K562 (cell line): Measurements from ENCODE around the gene BZW1. TPM values are rescaled to one million over a fixed set of nuclear protein-coding genes. Genes with fewer than 3 reads are reported as not detected.

Experiments used
- ATAC-seq: fragments of 200-7000 bp; cut with Tn5 transposase; 3 replicates; pipeline ENCODE4 v1.9.1; 2020; ENCODE audit warnings: moderate library complexity
- BruUV-seq: library from RNA; stranded (reverse); fragments of 400-500 nt; replicated peaks from 2 replicates; lab custom pipeline; 2021; lab: Mats Ljungman, UMichigan
- CTCF ChIA-PET: fragments of 300-600 bp; formaldehyde crosslinking; extraction: SDS; loops from one replicate; lab custom pipeline; 2021; ENCODE audit warnings: low intra/inter-chr PET ratio; lab: Yijun Ruan, JAX
- POLR2A ChIA-PET: fragments of 300-600, 350-650 bp; sonication (Branson Sonifier 250); formaldehyde crosslinking; extraction: SDS; loops from one replicate; lab custom pipeline; 2021; ENCODE audit warnings: antibody characterized with exemption, inconsistent platforms; lab: Yijun Ruan, JAX
- DNase-seq, 4 experiments: peaks; one replicate each; pipeline versions ENCODE4 v3.0.0 to v3.0.0-alpha.2; 2011 to 2018; ENCODE audit warnings: low spot score in 3 of 4, mixed read lengths in 3 of 4; ENCODE audit errors: extremely low read depth in 1 of 4
- FAIRE-seq: peaks from 2 replicates; lab custom pipeline; 2011; peaks lifted over from hg19 to GRCh38; lab: Jason Lieb, UNC
- H2AFZ ChIP-seq: 2 replicates; pipeline ENCODE4 v1.6.0; 2011; ENCODE audit warnings: low read depth, low read length, control low read depth, inconsistent platforms
- H3K27ac ChIP-seq: fragments of 200-600 bp; 3 replicates; pipeline ENCODE4 v1.8.0; 2011; ENCODE audit warnings: low read depth, mild to moderate bottlenecking, control low read depth, inconsistent platforms, low read length, moderate library complexity, mixed read lengths; ENCODE audit errors: extremely low read depth
- H3K27me3 ChIP-seq, 2 experiments: fragments of 300-600 bp in 1 of 2; 2 replicates in 1 of 2; 3 replicates in 1 of 2; pipeline versions ENCODE4 v1.6.0 to v1.8.0; 2011; ENCODE audit warnings: inconsistent platforms in 2 of 2, low read length in 2 of 2, mild to moderate bottlenecking in 1 of 2, mixed read lengths in 1 of 2, moderate library complexity in 1 of 2; ENCODE audit not compliant: control insufficient read depth in 2 of 2, insufficient read depth in 2 of 2
- H3K36me3 ChIP-seq: fragments of 300-600 bp; 3 replicates; pipeline ENCODE4 v1.8.0; 2011; ENCODE audit warnings: mild to moderate bottlenecking, low read length, inconsistent platforms; ENCODE audit not compliant: control insufficient read depth, insufficient read depth
- H3K4me1 ChIP-seq, 2 experiments: fragments of 200-600 bp in 1 of 2; replicated peaks in 1 of 2; 2 replicates in 1 of 2; 3 replicates in 1 of 2; pipeline versions ENCODE4 v1.5.1 to v1.8.0; 2011; ENCODE audit warnings: inconsistent platforms in 2 of 2, low read length in 2 of 2, mild to moderate bottlenecking in 1 of 2, mixed read lengths in 1 of 2, moderate library complexity in 1 of 2; ENCODE audit not compliant: control insufficient read depth in 2 of 2, insufficient read depth in 2 of 2
- H3K4me2 ChIP-seq: 2 replicates; pipeline ENCODE4 v1.6.1; 2011; ENCODE audit warnings: low read length, control low read depth, inconsistent platforms, mixed read lengths; ENCODE audit not compliant: insufficient read depth
- H3K4me3 ChIP-seq: fragments of 200-600 bp; sonication (generic), shearing (Covaris generic); 2 replicates; pipeline ENCODE4 v1.5.1; 2016; ENCODE audit warnings: control low read depth, inconsistent platforms
- H3K79me2 ChIP-seq: fragments of 200-600 bp; 3 replicates; pipeline ENCODE4 v1.8.0; 2011; ENCODE audit warnings: low read length, inconsistent platforms; ENCODE audit not compliant: control insufficient read depth, insufficient read depth
- H3K9ac ChIP-seq, 2 experiments: 2 replicates each; pipeline versions ENCODE4 v1.6.0 to v1.6.1; 2011; ENCODE audit warnings: low read depth in 2 of 2, low read length in 2 of 2, control low read depth in 1 of 2, inconsistent platforms in 1 of 2, mild to moderate bottlenecking in 1 of 2, mixed read lengths in 1 of 2; ENCODE audit not compliant: insufficient read depth in 1 of 2
- H3K9me1 ChIP-seq: one replicate; pipeline ENCODE4 v1.6.0; 2011; ENCODE audit warnings: inconsistent platforms, mild to moderate bottlenecking, low read length, moderate library complexity; ENCODE audit not compliant: control insufficient read depth, insufficient read depth
- H3K9me3 ChIP-seq: replicated peaks from 2 replicates; pipeline ENCODE4 v1.5.1; 2011; ENCODE audit warnings: low read depth, low read length, inconsistent platforms; ENCODE audit not compliant: control insufficient read depth, insufficient read depth
- H4K20me1 ChIP-seq: replicated peaks from 2 replicates; pipeline ENCODE4 v1.6.1; 2011; ENCODE audit warnings: low read length, inconsistent platforms, mixed read lengths; ENCODE audit not compliant: control insufficient read depth, insufficient read depth
- GABPB2 ChIP-seq: fragments of 250-450 bp; sonication (Bioruptor Pico); conservative IDR thresholded peaks from 2 replicates; pipeline ENCODE4 v1.5.1; 2021; ENCODE audit warnings: mild to moderate bottlenecking
- KAT8 ChIP-seq: fragments of 450-650 bp; IDR thresholded peaks from 2 replicates; pipeline ENCODE4 v1.6.1; 2016; ENCODE audit warnings: low read depth, mild to moderate bottlenecking
- RAD21 ChIP-seq, 2 experiments: fragments of 250-450 bp in 1 of 2; fragments of 450-650 bp in 1 of 2; sonication (Bioruptor Pico) in 1 of 2; formaldehyde crosslinking in 1 of 2; IDR thresholded peaks in 1 of 2; conservative IDR thresholded peaks in 1 of 2; 2 replicates each; pipeline versions ENCODE4 v1.4.0 to v1.8.0; 2020 to 2022; ENCODE audit warnings: mild to moderate bottlenecking in 2 of 2, moderate library complexity in 1 of 2
- SAFB ChIP-seq: fragments of 200-400 bp; formaldehyde crosslinking; IDR thresholded peaks from 2 replicates; pipeline ENCODE4 v1.6.1; 2017; ENCODE audit warnings: low read depth, low read length, borderline replicate concordance
- ZNF584 ChIP-seq: fragments of 200-800 bp; sonication (Bioruptor generic); IDR thresholded peaks from 2 replicates; pipeline ENCODE4 v1.6.1; 2016; ENCODE audit warnings: low read depth, mild to moderate bottlenecking, missing genetic modification characterization, missing compliant biosample characterization
- WGBS: fragments of 100-300 bp; shearing (Covaris generic); methylation state at CpG from one replicate; pipeline ENCODE4 v1.1.6; 2016; ENCODE audit warnings: low coverage, mixed read lengths; ENCODE audit not compliant: insufficient coverage; ENCODE audit errors: missing lambda C conversion rate; 5-methylcytosine and 5-hydroxymethylcytosine counted together
- in situ Hi-C: fragments of 300-500 bp; cut with MboI; formaldehyde crosslinking; loops from 4 replicates; pipeline ENCODE4 v1.15.0; 2018; ENCODE audit warnings: inconsistent platforms, mixed read lengths
- intact Hi-C: fragments of 100-400 bp; cut with micrococcal nuclease; formaldehyde crosslinking; loops from 2 replicates; pipeline ENCODE4 v1.14.2; 2022
- polyA plus RNA-seq, 8 experiments: library from polyadenylated mRNA; depleted of rRNA in 4 of 8; stranded (reverse) in 5 of 8; unstranded in 3 of 8; fragments of >200 nt; fragmentation: Nextera tagmentation in 2 of 8; fragmentation: Illumina TruSeq in 1 of 8; extraction: Ambion mirVana in 2 of 8; extraction: Trizol in 1 of 8; gene quantifications; 2 replicates each; pipeline versions ENCODE4 v1.2.1 to v1.2.3, GENCODE V29; 2011 to 2014; ENCODE audit warnings: inconsistent platforms in 1 of 8, missing spikeins in 1 of 8
- total RNA-seq, 7 experiments: library from RNA; depleted of rRNA in 6 of 7; stranded (reverse); fragments of >200 nt in 6 of 7; fragmentation: Illumina TruSeq in 2 of 7; extraction: Trizol in 2 of 7; gene quantifications; 2 replicates each; pipeline versions ENCODE4 v1.2.1 to v1.2.3, GENCODE V29; 2011 to 2021; ENCODE audit warnings: low replicate concordance in 1 of 7
- TF ChIP-seq, protein P1 (sequence below): fragments of 450-650 bp; IDR thresholded peaks from 2 replicates; pipeline ENCODE4 v1.6.1; 2018; ENCODE audit warnings: mild to moderate bottlenecking, low read depth; ENCODE audit not compliant: partially characterized antibody
- TF ChIP-seq, protein P2 (sequence below): fragments of 250-450 bp; sonication (Bioruptor Pico); IDR thresholded peaks from 2 replicates; pipeline ENCODE4 v1.6.1; 2021; ENCODE audit warnings: mild to moderate bottlenecking

Gene BZW1
- total and polyA plus RNA-seq, 9 of the 15 experiments (the other 6 are each of a cell fraction or from before 2014, with no cell fraction given): 110 to 244 (median 198) TPM

DNA sequence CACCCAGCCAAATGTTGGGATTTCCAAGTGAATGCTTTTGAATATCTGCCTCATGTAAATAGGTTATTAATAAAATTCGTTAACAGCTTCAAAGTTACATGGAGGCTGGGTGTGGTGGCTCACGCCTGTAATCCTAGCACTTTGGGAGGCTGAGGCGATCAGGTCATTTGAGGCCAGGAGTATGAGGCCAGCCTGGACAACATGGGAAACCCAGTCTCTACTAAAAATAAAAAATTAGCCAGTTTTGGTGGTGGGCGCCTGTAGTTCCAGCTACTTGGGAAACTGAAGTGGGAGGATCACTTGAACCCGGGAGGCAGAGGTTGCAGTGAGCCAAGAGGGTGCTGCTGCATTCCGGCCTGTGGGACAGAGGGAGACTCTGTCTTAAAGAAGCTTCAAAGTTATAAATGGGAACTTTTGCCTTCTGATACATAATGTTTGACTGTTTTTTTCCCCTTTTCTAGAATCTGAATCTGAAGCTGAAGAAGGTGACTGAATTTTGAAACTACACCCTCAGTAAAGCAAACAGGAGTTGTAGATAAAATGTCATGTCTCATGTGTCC, 10.1 kb downstream of the BZW1 start (continued):
- TF ChIP-seq GABPB2 (CRISPR knock-in tag): no peak

DNA sequence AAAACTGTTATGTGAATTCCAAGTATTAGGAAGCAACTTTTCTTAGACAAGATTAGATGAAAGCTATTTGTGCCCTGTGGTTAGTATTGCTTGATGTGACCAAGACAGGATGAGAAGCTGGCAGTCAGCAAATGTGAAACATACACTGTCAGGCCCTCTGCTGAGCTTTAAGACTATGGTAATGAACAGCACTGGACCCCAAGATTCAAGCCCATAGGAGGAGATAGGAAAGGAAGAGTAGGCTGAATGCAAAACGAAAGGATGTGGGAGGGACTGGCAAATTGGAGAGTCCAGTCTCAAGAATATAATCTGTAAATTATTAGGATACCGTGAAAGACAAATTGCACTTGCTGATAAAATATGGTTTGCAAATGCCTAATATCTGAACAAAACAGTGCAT, 16.4 kb downstream of the BZW1 start:
- Histone ChIP-seq H3K36me3 (peaks cover 5% of the 10 kb centered on the region; the same call in 1 of the 3 replicates), H3K4me1 (no peaks in the 10 kb centered on the region), H3K27me3 (no peaks in the 10 kb centered on the region), H3K9me3 (no peaks in the 10 kb centered on the region), H3K9ac (no peak overlapping the region), H3K4me2 (no peak overlapping the region), H4K20me1 (no peaks in the 10 kb centered on the region), H3K79me2 (no peaks in the 10 kb centered on the region), H3K4me3 (no peak overlapping the region), H2AFZ (no peak overlapping the region), H3K9me1 (no peaks in the 10 kb centered on the region), H3K27ac (no peak overlapping the region)
- CTCF ChIA-PET: no interaction called here
- POLR2A ChIA-PET: interaction anchor here (0.8 to 3.2 kb wide), 4 partner anchors 10 to 31 kb away, joined by 4 to 17 read pairs (median 8); no protein-coding TSS in a partner anchor
- WGBS: 37% methylated on average over 2 of the region's 2 CpGs
- in situ Hi-C loops (no loop called here), intact Hi-C loops (no loop called here)
- DNase-seq: no peak
- TF ChIP-seq, protein P1, sequence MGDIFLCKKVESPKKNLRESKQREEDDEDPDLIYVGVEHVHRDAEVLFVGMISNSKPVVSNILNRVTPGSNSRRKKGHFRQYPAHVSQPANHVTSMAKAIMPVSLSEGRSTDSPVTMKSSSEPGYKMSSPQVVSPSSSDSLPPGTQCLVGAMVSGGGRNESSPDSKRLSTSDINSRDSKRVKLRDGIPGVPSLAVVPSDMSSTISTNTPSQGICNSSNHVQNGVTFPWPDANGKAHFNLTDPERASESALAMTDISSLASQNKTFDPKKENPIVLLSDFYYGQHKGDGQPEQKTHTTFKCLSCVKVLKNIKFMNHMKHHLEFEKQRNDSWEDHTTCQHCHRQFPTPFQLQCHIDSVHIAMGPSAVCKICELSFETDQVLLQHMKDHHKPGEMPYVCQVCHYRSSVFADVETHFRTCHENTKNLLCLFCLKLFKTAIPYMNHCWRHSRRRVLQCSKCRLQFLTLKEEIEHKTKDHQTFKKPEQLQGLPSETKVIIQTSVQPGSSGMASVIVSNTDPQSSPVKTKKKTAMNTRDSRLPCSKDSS: no peak
- TF ChIP-seq ZNF584 (CRISPR knock-in tag): no peak
- no peak for TF ChIP-seq SAFB
- TF ChIP-seq RAD21 (CRISPR knock-in tag; conservative IDR thresholded peaks at IDR 0.05 in 1 of 2, IDR thresholded peaks at IDR 0.05 in 1 of 2): no peak
- no peak for TF ChIP-seq KAT8
- TF ChIP-seq, protein P2, sequence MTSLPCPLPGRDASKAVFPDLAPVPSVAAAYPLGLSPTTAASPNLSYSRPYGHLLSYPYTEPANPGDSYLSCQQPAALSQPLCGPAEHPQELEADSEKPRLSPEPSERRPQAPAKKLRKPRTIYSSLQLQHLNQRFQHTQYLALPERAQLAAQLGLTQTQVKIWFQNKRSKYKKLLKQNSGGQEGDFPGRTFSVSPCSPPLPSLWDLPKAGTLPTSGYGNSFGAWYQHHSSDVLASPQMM (CRISPR knock-in tag): no peak
- no TSS peak for BruUV-seq
- ATAC-seq: peak; percentile 28; the same call in 1 of the 3 replicates
- no peak for FAIRE-seq
